Activated T-cell treated with anti-CD3 and anti-CD28 coated beads, Interleukin-2, amount 50 U/mL, for 48 hours (primary cell): ENCODE data around the gene STK10.

ENCODE experiments used
- DNase-seq, 2 experiments: peaks; one replicate each; pipeline ENCODE4 v3.0.0-alpha.2; 2020

STK10 gene

GRCh38 chr5:172106511-172107356 is 81.3 kb downstream of the STK10 start:
- DNase-seq = peak; percentile 81 to 83

- no peak for DNase-seq
These were observed 82.2 kb downstream of the STK10 start for GRCh38 chr5:172105811-172106210.

GRCh38 chr5:172104801-172105701 is 83.0 kb downstream of the STK10 start:
- DNase-seq = no peak

- DNase-seq = no peak
These were observed 84.0 kb downstream of the STK10 start for GRCh38 chr5:172104021-172104420.

GRCh38 chr5:172102913-172103626 is 85.0 kb downstream of the STK10 start:
- DNase-seq = peak; percentile 62 to 68

- DNase-seq = no peak
These were observed 85.7 kb downstream of the STK10 start for GRCh38 chr5:172102218-172102870.

GRCh38 chr5:172101547-172102217 is 86.3 kb downstream of the STK10 start:
- DNase-seq = no peak

GRCh38 chr5:172098883-172099282 is 89.1 kb downstream of the STK10 start:
- no peak for DNase-seq

- no peak for DNase-seq
These were observed 90.0 kb downstream of the STK10 start for GRCh38 chr5:172098046-172098445.

GRCh38 chr5:172097356-172097755 is 90.7 kb downstream of the STK10 start:
- DNase-seq = no peak

GRCh38 chr5:172096207-172096940 is 91.7 kb downstream of the STK10 start:
- no peak for DNase-seq

- DNase-seq = no peak
These were observed 92.4 kb downstream of the STK10 start for GRCh38 chr5:172095368-172096206.

- DNase-seq = no peak
These were observed 94.1 kb downstream of the STK10 start for GRCh38 chr5:172093965-172094364.

GRCh38 chr5:172093559-172093958 is 94.5 kb downstream of the STK10 start:
- DNase-seq = no peak

- DNase-seq = no peak
These were observed 95.9 kb downstream of the STK10 start for GRCh38 chr5:172091956-172092732.

- DNase-seq = no peak
These were observed 97.0 kb downstream of the STK10 start for GRCh38 chr5:172090976-172091547.

- DNase-seq = no peak
These were observed 98.5 kb downstream of the STK10 start for GRCh38 chr5:172089298-172090117.

GRCh38 chr5:172088801-172089200 is 99.2 kb downstream of the STK10 start:
- DNase-seq = no peak
